Left renal cortex interstitium (tissue), 4 donors: Measurements from ENCODE around the gene MAGEL2. TPM values are rescaled to one million over a fixed set of nuclear protein-coding genes. Genes with fewer than 3 reads are reported as not detected.
"Not testable (repeated sequence)": the region's sequence is repeated elsewhere in the genome, so short reads cannot be mapped to it uniquely, and the experiment has no call there.

ENCODE experiments used
- DNase-seq, 4 donors: peaks; one replicate each; pipeline ENCODE4 v3.0.0-alpha.2; 2013; ENCODE audit warnings: low read depth in 4 of 4, low spot score in 2 of 4, missing footprints in 1 of 4
- polyA plus RNA-seq, 4 donors: library from polyadenylated mRNA; unstranded; fragments of 120-200 nt; gene quantifications; one replicate each; pipeline ENCODE4 v1.2.1, GENCODE V29; 2013; ENCODE audit not compliant: insufficient read length in 4 of 4

The MAGEL2 gene
- polyA plus RNA-seq, 4 donors, result 3.9 to 5.8 (median 5.2) TPM

DNA sequence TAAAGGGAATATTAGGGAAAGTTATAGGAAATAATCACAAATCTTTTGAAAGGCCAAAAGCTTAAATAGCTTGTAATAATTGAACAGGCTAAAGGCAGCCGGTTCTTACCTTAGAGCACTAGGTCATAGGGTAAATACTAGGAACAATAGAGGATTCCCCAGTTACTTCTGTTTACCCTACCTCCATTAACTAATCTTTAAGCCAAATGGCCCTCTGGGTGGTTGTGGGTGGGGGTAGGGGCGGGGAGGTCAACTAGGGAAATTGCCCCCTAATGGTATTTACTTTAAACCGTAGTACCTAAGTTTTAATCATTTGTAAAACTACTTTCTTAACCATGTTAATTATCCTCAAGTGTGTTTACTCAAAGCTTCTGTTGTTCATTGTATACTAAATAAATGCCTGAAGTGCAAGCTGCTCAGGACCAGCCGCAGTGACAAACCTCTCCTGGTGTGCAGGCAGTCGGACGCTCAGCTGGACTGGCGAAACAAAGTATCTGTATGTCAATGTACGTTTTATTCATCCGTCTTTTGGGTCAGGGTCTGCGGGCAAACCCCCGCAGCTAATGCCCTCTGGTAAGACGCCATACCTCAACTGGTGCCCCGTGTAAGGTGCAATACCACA lies 18.9 kb downstream of the MAGEL2 start:
- DNase-seq, result no peak

DNA sequence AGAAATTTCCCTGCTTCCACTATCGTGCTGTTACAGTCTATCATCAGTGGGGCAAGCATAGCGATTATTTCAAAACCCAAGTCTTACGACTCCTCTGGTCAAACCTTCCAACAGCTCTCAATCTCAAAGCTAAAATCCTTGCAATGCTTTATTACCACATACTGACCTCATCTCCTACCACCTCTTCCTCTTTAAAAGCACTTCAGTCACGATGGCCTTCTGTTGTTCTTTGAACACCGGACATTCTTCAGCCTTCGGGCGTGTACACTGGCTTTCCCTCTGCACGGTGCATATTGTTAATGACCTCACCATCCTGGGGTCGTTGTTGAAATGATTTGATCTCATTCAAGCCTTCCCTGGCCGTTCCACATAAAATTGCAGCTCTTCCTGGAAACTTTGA lies 31.1 kb downstream of the MAGEL2 start:
- no peak for DNase-seq

DNA sequence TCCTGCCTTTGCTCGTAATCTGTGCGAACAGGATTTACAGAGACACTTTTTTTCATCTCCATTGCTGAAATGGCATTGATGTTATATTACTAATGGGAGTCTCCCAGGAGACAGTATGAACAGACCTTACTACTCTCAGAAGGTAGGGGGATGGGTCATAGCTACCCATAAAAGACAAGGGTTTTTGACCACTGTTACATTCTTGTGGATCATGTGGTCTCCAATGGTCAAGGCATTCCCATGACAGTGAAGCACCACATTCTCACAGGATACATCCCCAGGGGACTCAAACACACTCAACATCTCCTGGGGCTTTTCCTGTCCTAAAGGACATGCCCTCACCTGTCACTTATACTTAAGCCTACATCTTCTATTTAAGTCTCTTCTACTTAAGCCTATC lies 41.4 kb downstream of the MAGEL2 start:
- DNase-seq, result no peak

DNA sequence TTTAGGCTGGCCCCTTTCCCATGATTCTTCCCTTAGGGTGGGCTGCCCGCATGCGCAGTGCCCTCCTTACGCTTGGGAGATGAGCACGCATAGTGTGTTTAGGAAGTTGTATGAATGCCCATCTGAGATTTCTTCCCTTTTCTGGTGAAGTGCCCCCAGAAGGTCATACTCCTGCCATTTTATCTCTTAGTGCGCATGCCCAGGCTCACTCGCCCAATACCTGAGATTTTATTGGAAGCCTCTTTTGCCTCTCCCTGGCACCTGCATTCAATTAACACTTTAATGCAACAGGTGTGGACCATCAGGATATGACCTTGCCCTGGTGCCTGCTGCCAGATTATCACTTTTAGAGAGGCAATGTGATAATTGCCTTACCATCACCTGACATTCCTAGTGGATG lies 45.5 kb downstream of the MAGEL2 start:
- DNase-seq, result no peak

DNA sequence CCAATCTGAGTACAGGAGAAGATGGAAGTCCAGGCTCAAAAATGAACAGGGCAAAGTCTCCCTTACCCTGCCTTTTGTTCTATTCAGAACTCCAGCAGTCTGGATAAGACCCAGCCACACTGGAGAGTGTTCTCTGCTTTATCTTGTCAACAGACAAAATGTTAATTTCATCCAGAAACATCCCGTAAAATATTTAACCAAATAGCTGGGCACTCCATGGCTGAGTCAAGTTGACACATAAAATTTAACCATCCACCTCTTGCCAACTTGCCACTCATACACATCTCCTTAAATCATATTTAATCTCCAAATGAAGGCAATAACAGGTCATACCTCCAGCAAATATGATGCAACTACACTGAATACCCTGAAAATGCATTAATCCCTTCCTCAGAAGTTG lies 48.6 kb downstream of the MAGEL2 start:
- no peak for DNase-seq

DNA sequence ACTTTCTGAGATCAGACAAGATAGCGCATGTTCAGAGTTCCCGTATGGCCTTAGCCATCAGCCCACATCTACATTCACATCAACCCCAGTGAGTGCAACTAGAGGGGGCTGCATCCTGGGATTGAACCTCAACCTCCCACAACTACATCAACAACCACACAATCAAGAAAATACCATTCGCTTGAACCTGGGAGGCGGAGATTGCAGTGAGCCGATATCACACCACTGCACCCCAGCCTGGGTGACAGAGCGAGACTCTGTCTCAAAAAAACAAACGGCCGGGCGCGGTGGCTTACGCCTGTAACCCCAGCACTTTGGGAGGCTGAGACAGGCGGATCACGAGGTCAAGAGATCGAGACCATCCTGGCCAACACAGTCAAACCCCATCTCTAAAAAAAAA lies 50.4 kb downstream of the MAGEL2 start:
- not testable (repeated sequence) for DNase-seq

DNA sequence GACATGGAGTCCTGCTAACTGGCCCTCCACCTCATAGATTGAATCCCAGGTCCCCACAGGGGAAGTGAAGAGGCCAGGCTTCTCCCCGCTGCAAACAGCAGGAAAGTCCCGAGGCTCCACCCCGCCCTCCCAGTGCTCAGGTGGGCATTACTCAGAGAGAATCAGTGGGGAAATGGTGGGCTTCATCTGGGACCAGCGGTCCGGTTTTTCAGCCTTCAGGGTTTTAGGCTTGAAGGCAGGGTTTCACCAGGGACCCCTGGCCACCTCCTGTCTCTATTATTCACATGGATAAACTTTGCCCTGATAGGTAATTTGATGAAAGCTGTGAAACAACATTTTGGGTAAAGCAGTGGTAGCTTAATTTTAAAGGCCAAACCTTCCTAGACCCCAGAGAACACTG lies 50.9 kb downstream of the MAGEL2 start:
- no peak for DNase-seq

DNA sequence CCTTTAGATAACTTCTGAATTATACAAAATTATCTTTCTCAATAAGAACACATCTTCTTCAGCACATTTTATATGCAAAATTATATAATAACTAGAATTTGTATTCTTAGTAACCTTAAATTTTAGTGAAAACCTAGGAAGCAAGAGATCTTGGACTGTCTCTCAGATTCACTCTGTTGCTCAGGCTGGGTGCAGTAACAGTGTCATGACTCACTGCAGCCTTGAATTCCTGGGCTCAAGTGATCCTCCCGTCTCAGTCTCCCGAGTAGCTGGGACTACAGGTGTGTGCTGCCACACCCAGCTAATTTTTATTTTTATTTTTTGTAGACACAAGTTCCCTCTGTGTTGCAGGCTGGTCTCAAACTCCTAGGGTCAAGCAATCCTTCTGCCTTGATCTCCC lies 52.3 kb downstream of the MAGEL2 start:
- DNase-seq, result no peak

DNA sequence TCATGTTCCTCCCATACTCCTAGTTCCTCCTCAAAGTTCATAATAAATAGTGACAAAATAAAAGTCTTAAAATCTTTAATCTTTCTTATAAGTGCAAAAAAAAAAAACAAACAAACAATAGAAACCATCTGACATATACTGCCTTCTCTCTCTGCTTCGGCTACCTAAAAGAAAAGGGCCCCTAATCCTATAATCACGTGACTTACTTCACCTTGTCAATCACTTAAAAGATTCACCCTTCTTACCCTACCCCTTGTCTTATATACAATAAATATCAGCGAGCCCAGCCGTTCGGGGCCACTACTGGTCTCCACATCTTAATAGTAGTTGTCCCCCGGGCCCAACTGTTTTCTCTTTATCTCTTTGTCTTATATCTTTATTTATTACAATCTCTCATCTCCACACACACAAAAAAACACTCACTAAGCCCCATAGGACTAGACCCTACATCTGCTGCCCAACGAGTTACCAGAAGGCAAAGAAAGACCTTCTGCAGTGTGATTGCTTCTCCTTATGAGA lies 53.4 kb downstream of the MAGEL2 start:
- DNase-seq, result no peak

Other genes starting within 250 kb of the MAGEL2 start
- gene GOLGA6L2, start 200.6 kb downstream of the MAGEL2 start, polyA plus RNA-seq, result not detected
- gene MKRN3, start 82.2 kb downstream of the MAGEL2 start, polyA plus RNA-seq, result 1 to 10 TPM in 3 of 4 donors, under 1 TPM in 1; 0.69 to 3.1 (median 1.4) TPM
- 100 to 1,000 TPM in 1 of 4 donors, 10 to 100 TPM in 3; 73.7 to 108 (median 79.2) TPM for gene NDN, start 39.4 kb upstream of the MAGEL2 start, polyA plus RNA-seq